Liver (tissue), 9 donors: ENCODE measurements around the gene FEM1B. TPM values are rescaled to one million over a fixed set of nuclear protein-coding genes. Genes with fewer than 3 reads are reported as not detected.

Experiments used
- DNase-seq: peaks from one replicate; pipeline ENCODE4 v3.0.0-alpha.2; 2017; ENCODE audit warnings: low spot score
- H3K27ac ChIP-seq, 2 donors: one replicate each; pipeline ENCODE4 v1.7.0; 2013; ENCODE audit warnings: inconsistent platforms in 2 of 2, low read length in 2 of 2, control low read depth in 1 of 2, low read depth in 1 of 2, mild to moderate bottlenecking in 1 of 2
- H3K27me3 ChIP-seq, 4 donors: one replicate each; pipeline versions ENCODE4 v1.6.1 to v1.7.0; 2013; ENCODE audit warnings: low read length in 3 of 4, inconsistent platforms in 1 of 4, mild to moderate bottlenecking in 1 of 4, moderate library complexity in 1 of 4; ENCODE audit not compliant: control insufficient read depth in 4 of 4, insufficient read depth in 4 of 4
- H3K36me3 ChIP-seq, 4 donors: one replicate each; pipeline versions ENCODE4 v1.6.1 to v1.7.0; 2013; ENCODE audit warnings: low read length in 3 of 4, mild to moderate bottlenecking in 3 of 4, low read depth in 1 of 4, moderate library complexity in 1 of 4; ENCODE audit not compliant: control insufficient read depth in 4 of 4, insufficient read depth in 3 of 4
- H3K4me1 ChIP-seq, 4 donors: one replicate each; pipeline versions ENCODE4 v1.6.1 to v1.7.0; 2013; ENCODE audit warnings: low read length in 3 of 4, mild to moderate bottlenecking in 3 of 4, moderate library complexity in 1 of 4; ENCODE audit not compliant: control insufficient read depth in 4 of 4, insufficient read depth in 4 of 4
- H3K4me3 ChIP-seq, 3 donors: one replicate each; pipeline versions ENCODE4 v1.6.1 to v1.7.0; 2013; ENCODE audit warnings: low read length in 3 of 3, control low read depth in 1 of 3, low read depth in 1 of 3, mild to moderate bottlenecking in 1 of 3
- H3K9ac ChIP-seq, 2 donors: one replicate each; pipeline ENCODE4 v1.7.0; 2013; ENCODE audit warnings: low read length in 2 of 2, mild to moderate bottlenecking in 2 of 2, moderate library complexity in 2 of 2, control low read depth in 1 of 2, low read depth in 1 of 2
- H3K9me3 ChIP-seq, 4 donors: one replicate each; pipeline versions ENCODE4 v1.6.1 to v1.7.0; 2013; ENCODE audit warnings: low read length in 3 of 4; ENCODE audit not compliant: control insufficient read depth in 4 of 4
- ATF3 ChIP-seq: IDR thresholded peaks from 2 replicates; pipeline ENCODE4 v1.6.1; 2016; ENCODE audit warnings: antibody characterized with exemption
- EGR1 ChIP-seq, 2 donors: IDR thresholded peaks; 2 replicates each; pipeline ENCODE4 v1.6.1; 2016 to 2018; ENCODE audit warnings: antibody characterized with exemption in 2 of 2, low read depth in 2 of 2
- FOXA1 ChIP-seq: IDR thresholded peaks from 2 replicates; pipeline ENCODE4 v1.6.1; 2016; ENCODE audit warnings: antibody characterized with exemption
- FOXA2 ChIP-seq: IDR thresholded peaks from 2 replicates; pipeline ENCODE4 v1.6.1; 2016; ENCODE audit warnings: antibody characterized with exemption
- GABPA ChIP-seq, 2 donors: IDR thresholded peaks in 1 of 2; conservative IDR thresholded peaks in 1 of 2; 2 replicates each; pipeline ENCODE4 v1.6.1; 2016; ENCODE audit warnings: antibody characterized with exemption in 2 of 2, mild to moderate bottlenecking in 1 of 2, moderate library complexity in 1 of 2
- HNF4A ChIP-seq, 2 donors: conservative IDR thresholded peaks; 2 replicates each; pipeline ENCODE4 v1.6.1; 2016; ENCODE audit warnings: antibody characterized with exemption in 2 of 2, mild to moderate bottlenecking in 2 of 2
- HNF4G ChIP-seq: IDR thresholded peaks from 2 replicates; pipeline ENCODE4 v1.6.1; 2016; ENCODE audit warnings: antibody characterized with exemption
- JUND ChIP-seq, 2 donors: IDR thresholded peaks; 2 replicates each; pipeline ENCODE4 v1.6.1; 2016; ENCODE audit warnings: antibody characterized with exemption in 2 of 2
- MAX ChIP-seq: IDR thresholded peaks from 2 replicates; pipeline ENCODE4 v1.6.1; 2016; ENCODE audit warnings: antibody characterized with exemption
- NR2F2 ChIP-seq: IDR thresholded peaks from 2 replicates; pipeline ENCODE4 v1.6.1; 2016; ENCODE audit warnings: antibody characterized with exemption
- RAD21 ChIP-seq, 2 donors: IDR thresholded peaks; 2 replicates each; pipeline ENCODE4 v1.6.1; 2016; ENCODE audit warnings: antibody characterized with exemption in 2 of 2, mild to moderate bottlenecking in 2 of 2
- SP1 ChIP-seq: IDR thresholded peaks from 2 replicates; pipeline ENCODE4 v1.6.1; 2018; ENCODE audit warnings: antibody characterized with exemption, mild to moderate bottlenecking
- TAF1 ChIP-seq: conservative IDR thresholded peaks from 2 replicates; pipeline ENCODE4 v1.6.1; 2016; ENCODE audit warnings: antibody characterized with exemption, mild to moderate bottlenecking
- YY1 ChIP-seq: IDR thresholded peaks from 2 replicates; pipeline ENCODE4 v1.6.1; 2016; ENCODE audit warnings: antibody characterized with exemption, mild to moderate bottlenecking
- WGBS: extraction: QIAGEN DNeasy Blood & Tissue Kit; methylation state at CpG from one replicate; pipeline ENCODE4 v1.1.7; 2013; 5-methylcytosine and 5-hydroxymethylcytosine counted together
- polyA plus RNA-seq, 2 donors: library from polyadenylated mRNA; stranded (reverse) in 1 of 2; unstranded in 1 of 2; fragments of 200-250 nt in 1 of 2; fragments of >200 nt in 1 of 2; fragmentation: Nextera tagmentation in 1 of 2; extraction: Ambion mirVana in 1 of 2; gene quantifications; one replicate each; pipeline versions ENCODE4 v1.2.1 to v1.2.3, GENCODE V29; 2013 to 2015
- total RNA-seq, 2 donors: library from RNA; depleted of rRNA; stranded (reverse); fragments of >200 nt; gene quantifications; one replicate each; pipeline ENCODE4 v1.2.3, GENCODE V29; 2014
- TF ChIP-seq, protein P1 (sequence below): IDR thresholded peaks from 2 replicates; pipeline ENCODE4 v1.6.1; 2016; ENCODE audit warnings: antibody characterized with exemption, mild to moderate bottlenecking
- TF ChIP-seq, protein P2 (sequence below): IDR thresholded peaks from 2 replicates; pipeline ENCODE4 v1.6.1; 2016; ENCODE audit warnings: antibody characterized with exemption
- donor health status: healthy.
- donor health status: healthy.
- donor health status: healthy.
- donor health status: healthy.
- donor health status: healthy.

Gene FEM1B
- total and polyA plus RNA-seq, 4 donors, result 6.2 to 39.5 (median 17.8) TPM

DNA sequence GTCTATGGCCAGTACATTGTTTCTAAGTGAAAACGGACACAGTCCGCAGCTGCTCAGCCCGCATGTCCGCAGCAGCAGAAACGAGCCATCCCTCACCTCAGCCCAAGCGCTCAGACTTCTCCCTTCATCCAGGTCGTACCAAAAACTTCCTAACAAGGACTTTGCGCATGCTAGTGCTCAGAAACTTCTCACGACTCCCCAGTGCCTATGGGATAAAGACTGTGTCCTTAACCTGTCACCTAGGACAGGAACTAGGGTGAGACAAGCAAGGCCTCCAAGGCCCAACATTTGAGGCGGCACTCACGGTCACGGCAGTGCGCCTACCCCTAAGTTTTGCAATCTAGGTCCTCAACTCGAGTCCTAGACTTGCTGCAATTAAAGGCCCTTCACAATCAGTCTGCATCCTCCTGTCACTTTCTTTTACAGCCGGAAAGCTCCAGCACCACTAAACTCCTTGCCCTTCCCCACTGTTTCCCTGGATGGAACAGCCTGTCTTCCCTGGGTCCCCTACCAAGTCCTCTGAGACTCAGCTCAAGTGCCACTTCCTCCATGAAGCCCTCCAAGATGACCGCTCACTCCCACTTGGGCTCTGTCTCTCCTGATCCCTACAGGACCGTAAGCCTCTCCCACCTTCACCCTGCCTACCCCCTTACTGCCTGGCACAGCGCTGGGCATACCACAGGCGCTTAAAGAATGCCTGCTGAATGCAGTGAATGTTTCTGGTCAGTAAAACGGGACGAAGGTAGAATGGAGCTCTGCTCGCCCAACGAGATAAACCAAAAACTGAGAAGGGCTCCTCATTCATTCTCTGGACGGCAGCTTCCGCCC is 49.2 kb upstream of the FEM1B start:
- no peak overlapping the region for H3K27ac ChIP-seq
- peak overlapping the region; percentile 64 to 87 (median 87) for H3K4me3 ChIP-seq
- H3K27me3 ChIP-seq, result no peaks in the 10 kb centered on the region
- H3K9ac ChIP-seq, result peak overlapping the region; percentile 19 to 30
- peak; percentile 34 for DNase-seq
- no peaks in the 10 kb centered on the region for H3K36me3 ChIP-seq
- H3K4me1 ChIP-seq, result peaks cover 8 to 32% (median 24%) of the 10 kb centered on the region in 4 donors
- TF ChIP-seq MAX (no peak), JUND (IDR thresholded peaks at IDR 0.05) (no peak), HNF4G (no peak), TAF1 (no peak), NR2F2 (no peak), EGR1 (IDR thresholded peaks at IDR 0.05; ENCODE audit: low read depth in 2 of 2) (no peak), ATF3 (no peak), GABPA (IDR thresholded peaks at IDR 0.05 in 1 of 2, conservative IDR thresholded peaks at IDR 0.05 in 1 of 2) (no peak), HNF4A (conservative IDR thresholded peaks at IDR 0.05) (no peak), YY1 (no peak), FOXA1 (no peak), FOXA2 (no peak), SP1 (no peak)
- TF ChIP-seq, protein P1, sequence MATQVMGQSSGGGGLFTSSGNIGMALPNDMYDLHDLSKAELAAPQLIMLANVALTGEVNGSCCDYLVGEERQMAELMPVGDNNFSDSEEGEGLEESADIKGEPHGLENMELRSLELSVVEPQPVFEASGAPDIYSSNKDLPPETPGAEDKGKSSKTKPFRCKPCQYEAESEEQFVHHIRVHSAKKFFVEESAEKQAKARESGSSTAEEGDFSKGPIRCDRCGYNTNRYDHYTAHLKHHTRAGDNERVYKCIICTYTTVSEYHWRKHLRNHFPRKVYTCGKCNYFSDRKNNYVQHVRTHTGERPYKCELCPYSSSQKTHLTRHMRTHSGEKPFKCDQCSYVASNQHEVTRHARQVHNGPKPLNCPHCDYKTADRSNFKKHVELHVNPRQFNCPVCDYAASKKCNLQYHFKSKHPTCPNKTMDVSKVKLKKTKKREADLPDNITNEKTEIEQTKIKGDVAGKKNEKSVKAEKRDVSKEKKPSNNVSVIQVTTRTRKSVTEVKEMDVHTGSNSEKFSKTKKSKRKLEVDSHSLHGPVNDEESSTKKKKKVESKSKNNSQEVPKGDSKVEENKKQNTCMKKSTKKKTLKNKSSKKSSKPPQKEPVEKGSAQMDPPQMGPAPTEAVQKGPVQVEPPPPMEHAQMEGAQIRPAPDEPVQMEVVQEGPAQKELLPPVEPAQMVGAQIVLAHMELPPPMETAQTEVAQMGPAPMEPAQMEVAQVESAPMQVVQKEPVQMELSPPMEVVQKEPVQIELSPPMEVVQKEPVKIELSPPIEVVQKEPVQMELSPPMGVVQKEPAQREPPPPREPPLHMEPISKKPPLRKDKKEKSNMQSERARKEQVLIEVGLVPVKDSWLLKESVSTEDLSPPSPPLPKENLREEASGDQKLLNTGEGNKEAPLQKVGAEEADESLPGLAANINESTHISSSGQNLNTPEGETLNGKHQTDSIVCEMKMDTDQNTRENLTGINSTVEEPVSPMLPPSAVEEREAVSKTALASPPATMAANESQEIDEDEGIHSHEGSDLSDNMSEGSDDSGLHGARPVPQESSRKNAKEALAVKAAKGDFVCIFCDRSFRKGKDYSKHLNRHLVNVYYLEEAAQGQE, result no peak
- TF ChIP-seq, protein P2, sequence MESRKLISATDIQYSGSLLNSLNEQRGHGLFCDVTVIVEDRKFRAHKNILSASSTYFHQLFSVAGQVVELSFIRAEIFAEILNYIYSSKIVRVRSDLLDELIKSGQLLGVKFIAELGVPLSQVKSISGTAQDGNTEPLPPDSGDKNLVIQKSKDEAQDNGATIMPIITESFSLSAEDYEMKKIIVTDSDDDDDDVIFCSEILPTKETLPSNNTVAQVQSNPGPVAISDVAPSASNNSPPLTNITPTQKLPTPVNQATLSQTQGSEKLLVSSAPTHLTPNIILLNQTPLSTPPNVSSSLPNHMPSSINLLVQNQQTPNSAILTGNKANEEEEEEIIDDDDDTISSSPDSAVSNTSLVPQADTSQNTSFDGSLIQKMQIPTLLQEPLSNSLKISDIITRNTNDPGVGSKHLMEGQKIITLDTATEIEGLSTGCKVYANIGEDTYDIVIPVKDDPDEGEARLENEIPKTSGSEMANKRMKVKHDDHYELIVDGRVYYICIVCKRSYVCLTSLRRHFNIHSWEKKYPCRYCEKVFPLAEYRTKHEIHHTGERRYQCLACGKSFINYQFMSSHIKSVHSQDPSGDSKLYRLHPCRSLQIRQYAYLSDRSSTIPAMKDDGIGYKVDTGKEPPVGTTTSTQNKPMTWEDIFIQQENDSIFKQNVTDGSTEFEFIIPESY, result no peak
- WGBS, result 43% methylated on average over 25 of the region's 25 CpGs
- no peaks in the 10 kb centered on the region for H3K9me3 ChIP-seq

- peak overlapping the region; percentile 88 to 91 for H3K27ac ChIP-seq
- H3K36me3 ChIP-seq, result no peaks in the 10 kb centered on the region
- DNase-seq, result peak; percentile 39
- TF ChIP-seq NR2F2 (no peak), JUND (IDR thresholded peaks at IDR 0.05) (no peak), RAD21 (IDR thresholded peaks at IDR 0.05) (no peak), TAF1 (no peak), MAX (no peak), EGR1 (IDR thresholded peaks at IDR 0.05; ENCODE audit: low read depth in 2 of 2) (no peak)
- H3K9ac ChIP-seq, result peak overlapping the region in 1 of 2 donors; percentile 30
- H3K9me3 ChIP-seq, result no peaks in the 10 kb centered on the region
- under 1% methylated on average over 39 of the region's 39 CpGs for WGBS
- H3K4me3 ChIP-seq, result peak overlapping the region; percentile 64 to 87 (median 87)
- H3K27me3 ChIP-seq, result no peaks in the 10 kb centered on the region
- H3K4me1 ChIP-seq, result peaks cover 8 to 29% (median 21%) of the 10 kb centered on the region in 4 donors
Measured at GRCh38 chr15:68228971-68229385, 48.6 kb upstream of the FEM1B start.
